Measurements from ENCODE around the gene MPP2. TPM values are rescaled to one million over a fixed set of nuclear protein-coding genes. Genes with fewer than 3 reads are reported as not detected.
"Not testable (repeated sequence)": the region's sequence is repeated elsewhere in the genome, so short reads cannot be mapped to it uniquely, and the experiment has no call there.

MPP2 gene
- total RNA-seq, 1 experiment from 2014 or later = 5.5 TPM

GRCh38 chr17:43871946-43872690 lies 35.2 kb downstream of the MPP2 start:
- CTCF ChIA-PET = interaction anchor here (0.5 kb wide), 1 partner anchor 478 kb away, joined by 3 read pairs; no protein-coding TSS in a partner anchor
- Mint-ChIP-seq H3K36me3 (ENCODE audit: insufficient read depth, unreplicated experiment) (no peaks in the 10 kb centered on the region), H3K4me3 (ENCODE audit: low read depth, unreplicated experiment) (peak overlapping the region; percentile 75), H3K4me1 (ENCODE audit: low read depth, unreplicated experiment) (peaks cover 11% of the 10 kb centered on the region), H3K27me3 (ENCODE audit: unreplicated experiment) (peaks cover 86% of the 10 kb centered on the region), H3K27ac (ENCODE audit: unreplicated experiment) (no peak overlapping the region), H3K9me3 (ENCODE audit: low read depth, unreplicated experiment) (no peaks in the 10 kb centered on the region)
- peak; percentile 66 for DNase-seq
- intact Hi-C loops (cut with micrococcal nuclease; ENCODE audit: unreplicated experiment) = loop anchor here (10.0 kb wide), 1 partner anchor 123 kb away; no protein-coding TSS in a partner anchor
- no TSS peak for BruUV-seq (replicated peaks)
- TF ChIP-seq, protein P1, sequence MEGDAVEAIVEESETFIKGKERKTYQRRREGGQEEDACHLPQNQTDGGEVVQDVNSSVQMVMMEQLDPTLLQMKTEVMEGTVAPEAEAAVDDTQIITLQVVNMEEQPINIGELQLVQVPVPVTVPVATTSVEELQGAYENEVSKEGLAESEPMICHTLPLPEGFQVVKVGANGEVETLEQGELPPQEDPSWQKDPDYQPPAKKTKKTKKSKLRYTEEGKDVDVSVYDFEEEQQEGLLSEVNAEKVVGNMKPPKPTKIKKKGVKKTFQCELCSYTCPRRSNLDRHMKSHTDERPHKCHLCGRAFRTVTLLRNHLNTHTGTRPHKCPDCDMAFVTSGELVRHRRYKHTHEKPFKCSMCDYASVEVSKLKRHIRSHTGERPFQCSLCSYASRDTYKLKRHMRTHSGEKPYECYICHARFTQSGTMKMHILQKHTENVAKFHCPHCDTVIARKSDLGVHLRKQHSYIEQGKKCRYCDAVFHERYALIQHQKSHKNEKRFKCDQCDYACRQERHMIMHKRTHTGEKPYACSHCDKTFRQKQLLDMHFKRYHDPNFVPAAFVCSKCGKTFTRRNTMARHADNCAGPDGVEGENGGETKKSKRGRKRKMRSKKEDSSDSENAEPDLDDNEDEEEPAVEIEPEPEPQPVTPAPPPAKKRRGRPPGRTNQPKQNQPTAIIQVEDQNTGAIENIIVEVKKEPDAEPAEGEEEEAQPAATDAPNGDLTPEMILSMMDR (IDR thresholded peaks at IDR 0.05; ENCODE audit: unreplicated experiment) = no peak

DNA sequence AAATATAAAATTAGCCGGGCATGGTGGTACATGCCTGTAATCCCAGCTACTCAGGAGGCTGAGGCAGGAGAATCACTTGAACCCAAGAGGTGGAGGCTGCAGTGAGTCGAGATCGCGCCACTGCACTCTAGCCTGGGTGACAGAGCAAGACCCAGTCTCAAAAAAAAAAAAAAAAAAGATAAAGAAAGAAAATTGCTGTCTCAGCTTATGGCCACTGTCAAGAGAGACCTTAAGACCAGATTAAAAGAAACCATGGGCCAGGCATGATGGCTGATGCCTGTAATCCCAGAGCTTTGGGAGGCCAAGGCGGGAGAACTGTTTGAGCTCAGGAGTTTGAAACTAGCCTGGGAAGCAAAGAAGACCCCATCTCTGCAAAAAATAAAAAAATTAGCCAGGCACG lies 38.3 kb downstream of the MPP2 start:
- H3K36me3 Mint-ChIP-seq (ENCODE audit: insufficient read depth, unreplicated experiment); intact Hi-C loops (cut with micrococcal nuclease; ENCODE audit: unreplicated experiment); H3K4me3 Mint-ChIP-seq (ENCODE audit: low read depth, unreplicated experiment); CTCF ChIA-PET; H3K27ac Mint-ChIP-seq (ENCODE audit: unreplicated experiment); BruUV-seq (replicated peaks); DNase-seq; H3K9me3 Mint-ChIP-seq (ENCODE audit: low read depth, unreplicated experiment): not testable (repeated sequence)
- Mint-ChIP-seq H3K4me1 (ENCODE audit: low read depth, unreplicated experiment) (peaks cover 11% of the 10 kb centered on the region), H3K27me3 (ENCODE audit: unreplicated experiment) (peaks cover 83% of the 10 kb centered on the region)

DNA sequence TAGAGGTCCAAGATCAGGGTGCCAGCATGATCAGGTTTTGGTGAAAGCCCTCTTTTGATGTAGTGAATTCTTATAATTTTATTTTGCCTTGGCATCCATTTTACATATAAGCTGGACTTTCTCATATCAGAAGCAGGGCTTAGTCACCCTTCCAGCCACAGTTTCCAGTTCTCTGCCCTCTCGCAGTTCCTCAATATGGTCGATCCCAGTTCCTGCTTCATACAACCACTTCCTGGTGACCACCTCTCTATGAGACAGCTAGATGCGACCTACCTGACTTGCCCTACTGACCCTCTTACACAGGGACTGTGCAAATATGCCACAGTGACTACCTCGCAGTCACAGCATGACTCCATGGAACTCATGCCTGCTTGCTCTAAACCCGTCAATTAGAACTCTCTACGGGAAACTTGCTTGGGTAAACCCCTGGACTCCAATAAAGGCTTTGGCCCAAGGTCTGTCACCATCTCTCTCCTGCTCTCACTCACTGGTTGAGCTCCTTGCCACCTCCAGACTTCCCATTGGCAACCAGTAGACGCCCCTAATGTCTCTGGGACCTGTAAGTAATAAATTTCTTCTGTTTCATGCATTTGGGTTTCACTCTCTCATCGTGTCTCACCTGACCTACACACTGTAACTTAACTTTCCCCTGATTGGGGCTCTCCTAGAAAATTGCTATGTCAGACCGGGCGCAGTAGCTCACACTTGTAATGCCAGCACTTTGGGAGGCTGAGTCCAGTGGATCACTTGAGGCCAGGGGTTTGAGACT lies 38.9 kb downstream of the MPP2 start:
- TF ChIP-seq, protein P1 (IDR thresholded peaks at IDR 0.05; ENCODE audit: unreplicated experiment) = no peak
- Mint-ChIP-seq H3K27ac (ENCODE audit: unreplicated experiment) (no peak overlapping the region), H3K36me3 (ENCODE audit: insufficient read depth, unreplicated experiment) (no peaks in the 10 kb centered on the region), H3K27me3 (ENCODE audit: unreplicated experiment) (peaks cover 83% of the 10 kb centered on the region), H3K4me3 (ENCODE audit: low read depth, unreplicated experiment) (no peak overlapping the region), H3K9me3 (ENCODE audit: low read depth, unreplicated experiment) (no peaks in the 10 kb centered on the region), H3K4me1 (ENCODE audit: low read depth, unreplicated experiment) (peaks cover 11% of the 10 kb centered on the region)
- CTCF ChIA-PET = no interaction called here
- DNase-seq = no peak
- intact Hi-C loops (cut with micrococcal nuclease; ENCODE audit: unreplicated experiment) = no loop called here
- no TSS peak for BruUV-seq (replicated peaks)

DNA sequence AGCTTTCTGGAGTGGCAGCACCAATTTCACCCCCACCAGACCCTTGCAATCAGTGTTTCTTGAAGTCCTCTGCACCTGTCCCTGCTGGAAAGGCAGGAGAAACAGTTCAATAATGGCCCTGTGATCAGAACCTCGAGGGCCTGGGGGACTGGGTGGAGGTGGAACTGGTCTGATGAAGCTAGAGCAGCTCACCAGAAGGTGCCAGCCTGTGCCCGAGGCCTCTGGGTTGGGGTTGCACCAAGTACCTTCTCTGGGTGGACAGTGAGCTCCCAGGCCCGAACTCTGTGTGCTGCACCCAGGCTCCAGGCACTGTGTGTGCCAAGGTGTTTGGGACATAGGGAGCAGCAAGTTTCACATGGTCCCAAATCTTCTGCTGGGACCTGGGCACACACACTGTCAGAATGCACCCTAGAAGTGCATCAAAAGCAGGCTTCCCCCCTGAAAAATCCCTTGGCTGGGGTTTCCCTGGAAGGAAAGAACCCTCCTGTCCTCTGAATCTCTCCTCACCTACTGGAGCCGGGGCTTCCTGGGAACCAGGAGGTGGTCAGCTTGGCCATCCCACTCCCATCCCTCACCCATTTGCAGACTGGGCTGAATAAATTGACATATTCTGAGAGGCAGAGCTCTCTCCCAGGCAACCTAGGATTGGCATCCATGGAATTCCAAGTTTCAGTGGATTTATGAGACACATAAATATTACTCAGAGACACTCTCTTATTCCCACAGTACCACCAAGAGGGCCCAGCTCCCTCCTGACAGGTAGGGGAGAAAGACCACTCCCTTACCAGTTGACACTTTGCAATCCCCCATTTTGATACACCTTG lies 43.0 kb downstream of the MPP2 start:
- Mint-ChIP-seq H3K4me3 (ENCODE audit: low read depth, unreplicated experiment) (no peak overlapping the region), H3K27me3 (ENCODE audit: unreplicated experiment) (peaks cover 94% of the 10 kb centered on the region), H3K9me3 (ENCODE audit: low read depth, unreplicated experiment) (no peaks in the 10 kb centered on the region), H3K36me3 (ENCODE audit: insufficient read depth, unreplicated experiment) (no peaks in the 10 kb centered on the region), H3K27ac (ENCODE audit: unreplicated experiment) (no peak overlapping the region), H3K4me1 (ENCODE audit: low read depth, unreplicated experiment) (no peaks in the 10 kb centered on the region)
- intact Hi-C loops (cut with micrococcal nuclease; ENCODE audit: unreplicated experiment) = no loop called here
- TF ChIP-seq, protein P1 (IDR thresholded peaks at IDR 0.05; ENCODE audit: unreplicated experiment) = no peak
- CTCF ChIA-PET = interaction anchor here (0.5 to 1.0 kb wide), 3 partner anchors 46 to 167 kb away, joined by 3 to 4 read pairs (median 4); no protein-coding TSS in a partner anchor
- no peak for DNase-seq
- BruUV-seq (replicated peaks) = no TSS peak
